ENCODE data around the gene LRRC43.

The LRRC43 gene

GRCh38 chr12:122226366-122227125, 43.6 kb downstream of the LRRC43 start:
- no peak for DNase-seq (ENCODE audit: low read depth)

- DNase-seq (ENCODE audit: low read depth), result no peak
These were observed 44.4 kb downstream of the LRRC43 start for GRCh38 chr12:122227341-122227740.

- no peak for DNase-seq (ENCODE audit: low read depth)
These were observed 45.2 kb downstream of the LRRC43 start for GRCh38 chr12:122228092-122228491.

GRCh38 chr12:122230798-122231197, 47.9 kb downstream of the LRRC43 start:
- DNase-seq (ENCODE audit: low read depth), result no peak

- no peak for DNase-seq (ENCODE audit: low read depth)
These were observed 49.8 kb downstream of the LRRC43 start for GRCh38 chr12:122232691-122233090.

- DNase-seq (ENCODE audit: low read depth), result no peak
These were observed 52.8 kb downstream of the LRRC43 start for GRCh38 chr12:122235741-122236140.

- no peak for DNase-seq (ENCODE audit: low read depth)
These were observed 55.9 kb downstream of the LRRC43 start for GRCh38 chr12:122238861-122239260.

GRCh38 chr12:122243965-122244364, 61.0 kb downstream of the LRRC43 start:
- no peak for DNase-seq (ENCODE audit: low read depth)

GRCh38 chr12:122244565-122245371, 61.8 kb downstream of the LRRC43 start:
- no peak for DNase-seq (ENCODE audit: low read depth)

GRCh38 chr12:122245553-122245952, 62.6 kb downstream of the LRRC43 start:
- no peak for DNase-seq (ENCODE audit: low read depth)

GRCh38 chr12:122250047-122250446, 67.1 kb downstream of the LRRC43 start:
- no peak for DNase-seq (ENCODE audit: low read depth)

GRCh38 chr12:122250536-122250935, 67.6 kb downstream of the LRRC43 start:
- no peak for DNase-seq (ENCODE audit: low read depth)

Measured in GM04503 (cell line).